ENCODE data around the gene CLK4.

Gene CLK4

DNA sequence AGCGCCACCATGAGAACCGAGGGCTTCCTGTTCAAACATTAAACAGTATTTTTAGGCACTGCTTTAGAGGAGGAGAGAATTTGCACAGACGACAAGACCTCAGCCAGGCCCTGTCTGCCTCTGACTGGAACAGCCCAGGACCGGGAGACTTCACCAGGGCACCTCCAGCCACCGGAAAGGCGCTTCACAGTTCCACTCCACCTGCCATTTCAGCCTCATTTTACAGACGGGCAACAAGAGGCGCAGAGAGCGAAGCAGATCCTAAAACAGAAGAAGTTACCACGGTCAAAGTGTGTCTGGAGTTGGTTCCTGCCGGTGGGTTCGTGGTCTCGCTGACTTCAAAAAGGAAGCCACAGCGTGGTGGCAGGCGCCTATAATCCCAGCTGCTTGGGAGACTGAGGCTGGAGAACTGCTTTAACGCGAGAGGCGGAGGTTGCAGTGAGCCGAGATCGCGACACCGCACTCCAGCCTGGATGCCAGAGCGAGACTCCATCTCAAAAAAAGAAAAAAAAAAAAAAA is 65.0 kb downstream of the CLK4 start:
- peaks cover 50% of the 10 kb centered on the region for H3K27me3 Mint-ChIP-seq
- H3K4me1 Mint-ChIP-seq (ENCODE audit: low read depth), result peaks cover 2% of the 10 kb centered on the region
- no peak overlapping the region for H3K4me3 Mint-ChIP-seq

DNA sequence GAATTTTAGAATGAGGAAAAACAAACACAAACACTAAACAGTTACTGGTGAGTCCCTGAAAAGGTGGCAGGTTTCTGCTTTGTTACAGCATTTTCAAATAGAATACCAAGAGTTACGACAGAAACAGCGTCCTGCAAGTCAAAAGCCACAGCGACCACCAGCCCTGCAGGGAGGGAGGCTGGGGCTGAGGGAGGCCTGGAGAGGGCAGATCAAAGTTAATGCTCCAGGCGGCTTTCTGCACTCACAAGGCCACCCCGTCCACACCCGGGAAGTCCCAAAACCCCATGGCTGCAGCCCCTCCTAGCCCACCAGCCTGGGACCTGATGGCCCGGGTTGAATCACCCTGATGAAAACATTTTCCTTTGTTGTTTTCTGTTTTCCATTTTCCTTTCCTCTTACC is 65.9 kb downstream of the CLK4 start:
- no peak overlapping the region for H3K4me3 Mint-ChIP-seq
- no peaks in the 10 kb centered on the region for H3K36me3 Mint-ChIP-seq (ENCODE audit: low read depth)
- H3K27ac Mint-ChIP-seq, result no peak overlapping the region
- DNase-seq, result no peak
- no peaks in the 10 kb centered on the region for H3K9me3 Mint-ChIP-seq
- peaks cover 50% of the 10 kb centered on the region for H3K27me3 Mint-ChIP-seq
- peaks cover 2% of the 10 kb centered on the region for H3K4me1 Mint-ChIP-seq (ENCODE audit: low read depth)

More for the DNA sequence above, 65.0 kb downstream of the CLK4 start:
- Mint-ChIP-seq H3K27ac (no peak overlapping the region), H3K9me3 (no peaks in the 10 kb centered on the region), H3K36me3 (ENCODE audit: low read depth) (no peaks in the 10 kb centered on the region)
- no peak for DNase-seq

DNA sequence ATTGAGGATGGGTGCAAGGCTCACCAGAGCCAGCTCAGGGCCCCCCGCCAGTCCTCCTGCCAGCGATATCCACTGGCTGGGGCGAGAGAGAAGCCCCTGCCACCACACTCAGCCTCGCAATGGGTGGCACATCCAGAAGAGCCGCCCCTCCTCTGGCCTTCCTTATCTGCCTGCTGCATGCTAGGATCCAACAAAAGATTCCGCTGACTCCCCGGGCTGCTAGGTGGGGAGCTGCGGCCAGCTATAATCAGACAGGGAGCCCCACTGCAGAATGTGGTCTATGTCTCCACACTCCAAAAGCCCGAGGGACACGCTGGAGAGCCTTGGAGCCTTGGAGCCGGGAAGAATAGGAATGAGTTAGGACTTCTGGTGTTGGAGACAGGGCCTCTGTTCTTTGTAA is 69.4 kb downstream of the CLK4 start:
- H3K27me3 Mint-ChIP-seq, result peaks cover 29% of the 10 kb centered on the region
- H3K4me3 Mint-ChIP-seq, result no peak overlapping the region

DNA sequence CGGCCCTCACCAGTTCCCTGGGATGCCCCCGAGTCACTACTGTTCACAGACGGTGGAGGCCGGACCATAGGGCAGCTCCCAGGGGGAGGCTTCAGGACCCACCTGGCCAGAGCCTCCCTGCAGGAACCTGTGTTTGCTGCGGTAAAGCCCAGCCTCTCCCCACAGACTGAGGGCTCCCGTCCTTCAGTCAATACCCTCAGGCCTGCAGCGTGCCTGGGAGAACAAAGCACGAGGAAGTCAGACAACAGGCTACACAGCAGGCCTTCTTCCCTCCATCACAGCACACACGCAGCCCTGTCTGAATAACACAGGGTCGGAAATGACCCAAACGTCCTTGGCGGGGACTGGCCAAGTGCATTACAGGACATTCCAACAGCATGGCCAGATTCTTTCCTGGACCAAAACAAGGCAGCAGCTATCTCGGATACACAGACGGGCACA is 71.1 kb downstream of the CLK4 start:
- Mint-ChIP-seq H3K4me3 (no peak overlapping the region), H3K36me3 (ENCODE audit: low read depth) (no peaks in the 10 kb centered on the region), H3K4me1 (ENCODE audit: low read depth) (no peaks in the 10 kb centered on the region), H3K27ac (no peak overlapping the region), H3K27me3 (peaks cover 35% of the 10 kb centered on the region), H3K9me3 (no peaks in the 10 kb centered on the region)
- no peak for DNase-seq

More for the DNA sequence above, 69.4 kb downstream of the CLK4 start:
- Mint-ChIP-seq H3K36me3 (ENCODE audit: low read depth) (no peaks in the 10 kb centered on the region), H3K9me3 (no peaks in the 10 kb centered on the region), H3K27ac (no peak overlapping the region), H3K4me1 (ENCODE audit: low read depth) (peaks cover 2% of the 10 kb centered on the region)
- no peak for DNase-seq

DNA sequence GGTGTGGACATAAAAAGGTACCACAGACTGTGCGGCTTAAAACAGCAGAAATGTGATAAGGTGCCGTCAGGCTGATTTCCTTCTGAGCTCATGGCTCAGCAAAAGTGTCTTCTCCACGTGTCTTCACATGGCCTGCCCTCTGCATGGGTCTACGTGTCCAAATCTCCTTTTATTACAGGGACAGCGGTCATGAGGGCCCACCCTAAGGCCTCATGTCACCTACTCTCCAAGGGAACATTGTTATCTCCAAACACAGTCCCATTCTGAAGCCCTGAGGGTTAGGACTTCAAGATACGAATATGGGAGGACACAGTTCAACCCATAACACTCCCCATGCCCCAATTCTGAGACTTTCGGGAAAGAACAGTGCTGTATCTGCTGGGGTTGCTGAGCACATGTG is 71.8 kb downstream of the CLK4 start:
- Mint-ChIP-seq H3K27ac (no peak overlapping the region), H3K4me1 (ENCODE audit: low read depth) (no peaks in the 10 kb centered on the region), H3K36me3 (ENCODE audit: low read depth) (no peaks in the 10 kb centered on the region), H3K27me3 (peaks cover 27% of the 10 kb centered on the region), H3K9me3 (no peaks in the 10 kb centered on the region), H3K4me3 (no peak overlapping the region)
- no peak for DNase-seq

DNA sequence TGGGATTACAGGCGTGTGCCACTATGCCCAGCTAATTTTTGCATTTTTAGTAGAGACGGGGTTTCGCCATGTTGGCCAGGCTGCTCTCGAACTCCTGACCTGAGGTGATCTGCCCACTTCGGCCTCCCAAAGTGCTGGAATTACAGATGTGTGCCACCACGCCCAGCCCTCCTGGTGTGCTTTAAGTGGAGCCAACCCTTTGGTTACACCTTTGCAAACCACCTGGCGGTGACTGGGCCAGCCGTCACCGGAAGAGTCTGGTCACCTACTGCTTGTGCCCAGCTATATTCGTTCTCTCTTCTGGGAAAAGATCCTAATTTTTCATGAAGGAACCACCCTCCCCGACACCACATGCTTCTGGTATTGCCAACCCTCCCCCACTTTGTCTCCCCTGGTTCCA is 72.5 kb downstream of the CLK4 start:
- Mint-ChIP-seq H3K27me3 (peaks cover 24% of the 10 kb centered on the region), H3K9me3 (no peaks in the 10 kb centered on the region), H3K27ac (no peak overlapping the region), H3K4me1 (ENCODE audit: low read depth) (no peaks in the 10 kb centered on the region), H3K4me3 (no peak overlapping the region), H3K36me3 (ENCODE audit: low read depth) (no peaks in the 10 kb centered on the region)
- no peak for DNase-seq

DNA sequence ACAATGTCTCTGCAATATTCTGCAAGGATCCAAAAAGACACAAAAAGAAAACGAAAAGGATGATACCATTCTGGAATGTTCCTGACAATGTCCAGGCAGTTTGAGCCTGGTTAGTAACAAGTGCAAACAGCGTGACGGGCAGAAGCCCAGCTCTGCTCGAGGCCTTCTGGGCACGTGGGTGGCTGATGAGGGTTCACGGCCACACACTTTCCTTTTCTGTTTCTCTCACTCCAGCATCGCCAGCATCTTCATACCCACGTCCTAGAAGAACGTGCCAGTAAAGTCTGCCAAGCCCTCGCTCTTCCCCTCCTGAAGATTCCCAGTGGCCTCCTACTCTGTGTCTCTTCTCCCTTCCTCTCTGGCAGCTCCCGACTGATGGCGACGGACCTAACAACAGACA is 73.3 kb downstream of the CLK4 start:
- Mint-ChIP-seq H3K27ac (no peak overlapping the region), H3K36me3 (ENCODE audit: low read depth) (no peaks in the 10 kb centered on the region), H3K9me3 (no peaks in the 10 kb centered on the region), H3K4me1 (ENCODE audit: low read depth) (no peaks in the 10 kb centered on the region), H3K27me3 (peaks cover 19% of the 10 kb centered on the region), H3K4me3 (no peak overlapping the region)
- no peak for DNase-seq

Measured in activated T-cell treated with anti-CD3 and anti-CD28 coated beads, Interleukin-2, amount 50 U/mL, for 24 hours (primary cell).